AG09309 (cell line): ENCODE measurements around the gene IRAK1.

Experiments
- DNase-seq: peaks from one replicate; pipeline ENCODE4 v3.0.0-alpha.2; 2010; ENCODE audit warnings: low read depth
- H3K4me3 ChIP-seq: 2 replicates; pipeline ENCODE4 v1.5.1; 2011; ENCODE audit warnings: mild to moderate bottlenecking, low read depth, low read length, moderate library complexity; ENCODE audit not compliant: control insufficient read depth
- TF ChIP-seq, protein P1 (sequence below): IDR thresholded peaks from 2 replicates; pipeline ENCODE4 v1.5.1; 2011; ENCODE audit warnings: mild to moderate bottlenecking, low read depth, low read length, inconsistent platforms; ENCODE audit not compliant: insufficient read depth, control insufficient read depth; ENCODE audit errors: missing control alignments

IRAK1 gene

DNA sequence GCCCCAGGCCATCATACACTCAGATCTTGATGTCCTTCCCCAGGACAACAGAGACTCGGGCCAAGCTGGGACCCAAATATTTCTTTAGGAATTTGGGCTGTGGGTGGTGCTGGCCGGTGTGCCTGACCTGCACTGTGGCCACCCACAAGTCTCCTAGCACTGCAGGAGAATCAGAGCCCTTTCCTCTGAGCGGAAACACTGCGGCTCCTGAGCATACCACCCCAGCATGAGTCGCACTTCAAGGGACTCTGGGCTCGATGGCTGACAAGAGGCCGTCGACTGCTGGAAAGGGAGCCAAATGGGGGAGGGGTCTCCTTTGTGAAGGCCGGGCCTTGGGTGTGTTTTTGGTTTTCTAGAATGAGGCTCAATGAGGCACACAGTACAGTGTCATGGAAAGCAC is 13.0 kb upstream of the IRAK1 start:
- TF ChIP-seq, protein P1, sequence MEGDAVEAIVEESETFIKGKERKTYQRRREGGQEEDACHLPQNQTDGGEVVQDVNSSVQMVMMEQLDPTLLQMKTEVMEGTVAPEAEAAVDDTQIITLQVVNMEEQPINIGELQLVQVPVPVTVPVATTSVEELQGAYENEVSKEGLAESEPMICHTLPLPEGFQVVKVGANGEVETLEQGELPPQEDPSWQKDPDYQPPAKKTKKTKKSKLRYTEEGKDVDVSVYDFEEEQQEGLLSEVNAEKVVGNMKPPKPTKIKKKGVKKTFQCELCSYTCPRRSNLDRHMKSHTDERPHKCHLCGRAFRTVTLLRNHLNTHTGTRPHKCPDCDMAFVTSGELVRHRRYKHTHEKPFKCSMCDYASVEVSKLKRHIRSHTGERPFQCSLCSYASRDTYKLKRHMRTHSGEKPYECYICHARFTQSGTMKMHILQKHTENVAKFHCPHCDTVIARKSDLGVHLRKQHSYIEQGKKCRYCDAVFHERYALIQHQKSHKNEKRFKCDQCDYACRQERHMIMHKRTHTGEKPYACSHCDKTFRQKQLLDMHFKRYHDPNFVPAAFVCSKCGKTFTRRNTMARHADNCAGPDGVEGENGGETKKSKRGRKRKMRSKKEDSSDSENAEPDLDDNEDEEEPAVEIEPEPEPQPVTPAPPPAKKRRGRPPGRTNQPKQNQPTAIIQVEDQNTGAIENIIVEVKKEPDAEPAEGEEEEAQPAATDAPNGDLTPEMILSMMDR: no peak
- H3K4me3 ChIP-seq: no peak overlapping the region
- no peak for DNase-seq

DNA sequence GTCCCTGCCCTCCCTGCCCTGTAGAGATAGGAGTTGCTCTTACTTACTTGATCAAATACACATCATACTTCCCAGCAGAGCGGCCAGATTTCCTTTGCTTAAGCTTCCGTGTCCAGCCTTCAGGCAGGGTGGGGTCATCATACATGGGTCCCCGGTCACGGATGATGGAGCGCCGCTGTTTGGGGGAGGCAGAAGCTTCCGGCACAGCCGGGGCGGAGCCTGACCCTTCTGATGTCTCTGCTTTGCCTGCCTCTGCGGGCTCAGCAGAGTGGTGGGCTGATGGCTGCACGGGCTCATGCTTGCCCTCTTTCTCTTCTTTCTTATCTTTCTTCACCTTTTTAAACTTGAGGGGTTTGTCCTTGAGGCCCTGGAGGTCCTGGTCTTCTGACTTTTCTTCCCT is 12.5 kb upstream of the IRAK1 start:
- no peak overlapping the region for H3K4me3 ChIP-seq
- DNase-seq: no peak
- TF ChIP-seq, protein P1: no peak

DNA sequence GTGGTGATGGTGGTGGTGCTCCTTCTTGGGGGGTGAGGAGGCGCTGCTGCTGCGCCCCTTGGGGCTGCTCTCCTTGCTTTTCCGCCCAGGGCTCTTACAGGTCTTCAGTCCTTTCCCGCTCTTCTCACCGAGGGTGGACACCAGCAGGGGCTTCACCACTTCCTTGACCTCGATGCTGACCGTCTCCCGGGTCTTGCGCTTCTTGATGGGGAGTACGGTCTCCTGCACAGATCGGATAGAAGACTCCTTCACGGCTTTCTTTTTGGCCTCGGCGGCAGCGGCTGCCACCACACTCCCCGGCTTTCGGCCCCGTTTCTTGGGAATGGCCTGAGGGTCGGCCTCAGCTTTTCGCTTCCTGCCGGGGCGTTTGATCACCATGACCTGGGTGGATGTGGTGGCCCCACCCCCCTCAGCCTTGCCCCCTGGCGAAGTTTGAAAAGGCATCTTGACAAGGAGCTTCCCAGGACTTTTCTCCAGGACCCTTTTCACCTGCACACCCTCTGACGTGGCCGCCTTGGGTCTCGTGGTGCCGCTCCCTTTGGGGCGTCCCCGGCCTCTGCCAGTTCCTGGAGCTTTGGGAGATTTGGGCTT is 11.1 kb upstream of the IRAK1 start:
- no peak for DNase-seq
- TF ChIP-seq, protein P1: no peak
- no peak overlapping the region for H3K4me3 ChIP-seq

DNA sequence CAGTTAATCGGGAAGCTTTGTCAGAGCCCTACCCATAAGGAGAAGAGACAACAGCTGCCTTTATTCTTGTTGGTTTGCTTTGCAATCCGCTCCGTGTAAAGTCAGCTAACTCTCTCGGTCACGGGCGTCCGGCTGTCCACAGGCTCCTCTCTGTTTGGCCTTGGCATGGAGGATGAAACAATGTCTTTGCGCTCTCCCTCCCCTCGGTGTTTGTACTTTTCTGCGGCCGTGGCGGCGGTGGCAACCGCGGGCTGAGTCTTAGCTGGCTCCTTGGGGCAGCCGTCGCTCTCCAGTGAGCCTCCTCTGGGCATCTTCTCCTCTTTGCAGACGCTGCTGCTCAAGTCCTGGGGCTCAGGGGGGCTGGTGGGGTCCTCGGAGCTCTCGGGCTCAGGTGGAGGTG is 10.6 kb upstream of the IRAK1 start:
- H3K4me3 ChIP-seq: no peak overlapping the region
- DNase-seq: no peak
- TF ChIP-seq, protein P1: no peak

DNA sequence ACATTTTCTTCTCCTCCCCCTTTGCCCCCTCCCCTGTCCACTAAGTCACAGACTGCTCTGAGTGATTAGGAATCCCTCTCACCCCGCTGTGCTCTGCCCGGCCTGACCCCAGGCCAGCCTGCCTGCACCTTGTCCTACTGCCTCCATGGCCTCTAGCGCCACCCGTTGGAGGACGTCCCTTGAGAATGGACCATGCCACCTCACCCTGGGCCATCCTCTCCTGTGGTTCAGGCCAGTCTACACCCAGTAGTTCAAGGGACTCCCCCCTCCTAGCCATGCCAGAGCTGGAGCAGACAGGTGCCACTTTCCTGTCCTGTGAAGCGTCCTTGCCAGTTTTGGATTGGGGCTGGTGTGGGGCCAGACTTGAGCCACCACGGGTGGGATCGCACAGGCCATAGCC is 9.7 kb upstream of the IRAK1 start:
- TF ChIP-seq, protein P1: no peak
- H3K4me3 ChIP-seq: no peak overlapping the region
- no peak for DNase-seq

DNA sequence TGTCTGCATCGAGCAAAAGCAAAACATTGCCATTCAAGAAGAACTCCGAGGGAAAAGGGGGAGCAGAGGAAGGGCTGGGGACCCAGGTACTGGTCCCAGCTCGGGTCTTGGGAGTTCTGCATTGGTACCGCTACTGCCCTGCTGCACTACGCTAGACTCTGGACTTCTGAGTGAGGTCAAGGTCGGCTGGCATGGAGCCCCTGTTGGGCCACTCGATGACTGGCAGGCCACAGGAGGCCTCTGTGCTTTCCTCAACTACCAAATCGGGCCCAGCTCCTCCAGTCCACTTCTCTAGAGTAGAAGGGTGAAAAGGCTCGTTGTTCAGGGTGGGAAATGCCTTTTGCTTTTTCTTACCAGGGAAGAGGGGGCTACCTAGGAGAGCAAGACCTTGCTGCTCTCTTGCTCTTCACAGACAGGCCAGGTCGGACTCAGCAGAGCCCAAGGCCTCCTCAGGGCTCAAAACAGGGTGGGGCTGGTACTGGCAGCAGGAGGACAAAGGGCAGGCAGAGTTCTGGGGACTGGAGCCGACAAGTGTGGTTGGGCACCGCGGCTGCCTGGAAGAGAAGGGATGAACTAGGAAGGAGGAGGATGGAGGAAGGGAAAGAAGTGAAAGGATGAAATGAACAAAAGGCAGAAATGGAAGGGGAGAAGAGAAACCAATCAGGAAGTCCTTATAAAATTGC is 8.9 kb upstream of the IRAK1 start:
- no peak overlapping the region for H3K4me3 ChIP-seq
- TF ChIP-seq, protein P1: no peak
- no peak for DNase-seq

DNA sequence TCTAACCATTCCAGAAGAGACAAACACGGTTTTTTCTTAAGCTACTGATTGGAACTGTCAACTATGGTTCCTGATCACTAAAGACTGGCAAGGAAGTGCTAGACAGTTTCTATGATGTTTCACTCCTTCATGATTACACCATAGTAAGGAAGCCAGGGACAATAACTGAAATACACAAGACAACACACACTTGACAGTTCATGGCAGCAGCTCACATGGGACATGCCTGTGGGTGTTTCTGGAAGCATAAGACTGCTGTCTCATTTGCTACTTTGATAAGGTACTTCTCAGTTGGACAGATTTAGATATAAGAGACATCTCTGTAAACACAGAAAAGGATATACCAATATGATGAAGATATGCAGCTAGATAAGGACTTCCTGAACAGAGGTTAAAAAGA is 8.3 kb upstream of the IRAK1 start:
- TF ChIP-seq, protein P1: no peak
- no peak for DNase-seq
- no peak overlapping the region for H3K4me3 ChIP-seq
